Subcutaneous adipose tissue (tissue), 4 donors: ENCODE measurements around the gene GABRG3. TPM values are rescaled to one million over a fixed set of nuclear protein-coding genes. Genes with fewer than 3 reads are reported as not detected.

Experiments
- CTCF ChIP-seq: fragments of 450-650 bp; IDR thresholded peaks from one replicate; pipeline ENCODE4 v1.5.1; 2016; ENCODE audit warnings: low read depth, mild to moderate bottlenecking, control low read depth, antibody characterized with exemption, moderate library complexity
- total RNA-seq, 4 donors: library from RNA; depleted of rRNA; stranded (reverse); fragments of >200 nt; gene quantifications; one replicate each; pipeline ENCODE4 v1.1.0, GENCODE V29; 2016

GABRG3 gene
- total RNA-seq, 4 donors from 2014 or later, result not detected

GRCh38 chr15:27238209-27238608, 267.2 kb downstream of the GABRG3 start:
- TF ChIP-seq CTCF, result no peak

- TF ChIP-seq CTCF, result no peak
These were observed 267.9 kb downstream of the GABRG3 start for GRCh38 chr15:27238707-27239423.

- no peak for TF ChIP-seq CTCF
These were observed 271.0 kb downstream of the GABRG3 start for GRCh38 chr15:27241943-27242342.

- no peak for TF ChIP-seq CTCF
These were observed 273.1 kb downstream of the GABRG3 start for GRCh38 chr15:27244047-27244446.

- TF ChIP-seq CTCF, result no peak
These were observed 277.3 kb downstream of the GABRG3 start for GRCh38 chr15:27248251-27248650.

GRCh38 chr15:27249046-27249759, 278.2 kb downstream of the GABRG3 start:
- no peak for TF ChIP-seq CTCF

GRCh38 chr15:27249760-27250109, 278.8 kb downstream of the GABRG3 start:
- TF ChIP-seq CTCF, result no peak
